HEK293 (cell line): ENCODE data around the gene SNAPIN.
A peak's percentile ranks its signal among the peaks of the same experiment; 100 is the strongest.

Experiments
- HIC1 ChIP-seq: fragments of 450-650 bp; formaldehyde crosslinking; IDR thresholded peaks from 2 replicates; pipeline ENCODE4 v1.5.1; 2016; ENCODE audit warnings: missing biosample characterization, missing genetic modification characterization
- IKZF3 ChIP-seq: fragments of 450-650 bp; IDR thresholded peaks from 2 replicates; pipeline ENCODE4 v1.5.0; 2018; ENCODE audit warnings: missing biosample characterization, mild to moderate bottlenecking, missing genetic modification characterization, moderate library complexity
- KLF16 ChIP-seq: fragments of 450-650 bp; formaldehyde crosslinking; IDR thresholded peaks from 2 replicates; pipeline ENCODE4 v1.5.1; 2017; ENCODE audit warnings: missing biosample characterization, missing genetic modification characterization
- KLF7 ChIP-seq: fragments of 450-650 bp; formaldehyde crosslinking; IDR thresholded peaks from 2 replicates; pipeline ENCODE4 v1.5.1; 2016; ENCODE audit warnings: missing biosample characterization, missing genetic modification characterization, borderline replicate concordance
- KLF9 ChIP-seq: fragments of 450-650 bp; formaldehyde crosslinking; IDR thresholded peaks from 2 replicates; pipeline ENCODE4 v1.5.1; 2016; ENCODE audit warnings: missing biosample characterization, missing genetic modification characterization, low read depth
- PRDM1 ChIP-seq: fragments of 450-650 bp; formaldehyde crosslinking; IDR thresholded peaks from 2 replicates; pipeline ENCODE4; 2016; ENCODE audit warnings: missing biosample characterization, missing genetic modification characterization
- PRDM6 ChIP-seq: fragments of 450-650 bp; formaldehyde crosslinking; IDR thresholded peaks from 2 replicates; pipeline ENCODE4 v1.5.1; 2017; ENCODE audit warnings: missing biosample characterization, missing genetic modification characterization
- RBAK ChIP-seq: fragments of 450-650 bp; formaldehyde crosslinking; IDR thresholded peaks from 2 replicates; pipeline ENCODE4 v1.5.1; 2016; ENCODE audit warnings: missing biosample characterization, missing genetic modification characterization
- SCRT1 ChIP-seq: fragments of 450-650 bp; formaldehyde crosslinking; IDR thresholded peaks from 2 replicates; pipeline ENCODE4 v1.5.1; 2016; ENCODE audit warnings: missing biosample characterization, missing genetic modification characterization, borderline replicate concordance
- WT1 ChIP-seq: fragments of 450-650 bp; formaldehyde crosslinking; IDR thresholded peaks from 2 replicates; pipeline ENCODE4 v1.5.1; 2016; ENCODE audit warnings: missing biosample characterization, missing genetic modification characterization
- ZBTB26 ChIP-seq: fragments of 450-650 bp; formaldehyde crosslinking; optimal IDR thresholded peaks from 2 replicates; pipeline ENCODE3; 2016; ENCODE audit warnings: missing biosample characterization, mild to moderate bottlenecking, missing genetic modification characterization
- ZBTB48 ChIP-seq: fragments of 450-650 bp; formaldehyde crosslinking; IDR thresholded peaks from 2 replicates; pipeline ENCODE4 v1.5.1; 2016; ENCODE audit warnings: missing biosample characterization, missing genetic modification characterization
- ZFP3 ChIP-seq: fragments of 450-650 bp; formaldehyde crosslinking; IDR thresholded peaks from 2 replicates; pipeline ENCODE4 v1.5.1; 2016; ENCODE audit warnings: low read depth, missing biosample characterization, missing genetic modification characterization
- ZFP69B ChIP-seq: fragments of 450-650 bp; formaldehyde crosslinking; IDR thresholded peaks from 2 replicates; pipeline ENCODE4 v1.5.1; 2016; ENCODE audit warnings: missing biosample characterization, missing genetic modification characterization
- ZNF114 ChIP-seq: fragments of 450-650 bp; formaldehyde crosslinking; IDR thresholded peaks from 2 replicates; pipeline ENCODE4 v1.5.0; 2017; ENCODE audit warnings: missing biosample characterization, missing genetic modification characterization
- ZNF138 ChIP-seq: fragments of 450-650 bp; formaldehyde crosslinking; IDR thresholded peaks from 2 replicates; pipeline ENCODE4 v1.5.1; 2016; ENCODE audit warnings: missing biosample characterization, missing genetic modification characterization, borderline replicate concordance
- ZNF146 ChIP-seq: fragments of 450-650 bp; formaldehyde crosslinking; IDR thresholded peaks from 2 replicates; pipeline ENCODE4 v1.5.1; 2016; ENCODE audit warnings: missing biosample characterization, missing genetic modification characterization
- ZNF169 ChIP-seq: fragments of 450-650 bp; formaldehyde crosslinking; IDR thresholded peaks from 2 replicates; pipeline ENCODE4 v1.5.1; 2016; ENCODE audit warnings: missing biosample characterization, missing genetic modification characterization
- ZNF184 ChIP-seq: fragments of 450-650 bp; IDR thresholded peaks from 2 replicates; pipeline ENCODE4 v1.5.1; 2018; ENCODE audit warnings: missing biosample characterization, mild to moderate bottlenecking, missing genetic modification characterization
- ZNF274 ChIP-seq, 2 experiments: fragments of 200-500 bp in 1 of 2; fragments of 450-650 bp in 1 of 2; sonication (Bioruptor generic) in 1 of 2; formaldehyde crosslinking in 1 of 2; IDR thresholded peaks; 2 replicates each; pipeline versions ENCODE4 v1.5.1 to v1.6.1; 2014 to 2016; ENCODE audit warnings: borderline replicate concordance in 1 of 2, inconsistent platforms in 1 of 2, low read length in 1 of 2, missing biosample characterization in 1 of 2, missing genetic modification characterization in 1 of 2
- ZNF394 ChIP-seq: fragments of 450-650 bp; formaldehyde crosslinking; IDR thresholded peaks from 2 replicates; pipeline ENCODE4 v1.5.1; 2016; ENCODE audit warnings: missing biosample characterization, missing genetic modification characterization, mild to moderate bottlenecking, moderate library complexity, borderline replicate concordance
- ZNF426 ChIP-seq: fragments of 450-650 bp; formaldehyde crosslinking; IDR thresholded peaks from 2 replicates; pipeline ENCODE4 v1.5.1; 2017; ENCODE audit warnings: missing biosample characterization, missing genetic modification characterization, mild to moderate bottlenecking, inconsistent platforms, moderate library complexity
- ZNF433 ChIP-seq: fragments of 450-650 bp; formaldehyde crosslinking; IDR thresholded peaks from 2 replicates; pipeline ENCODE4 v1.5.1; 2016; ENCODE audit warnings: missing biosample characterization, missing genetic modification characterization, low read depth
- ZNF449 ChIP-seq: fragments of 450-650 bp; formaldehyde crosslinking; IDR thresholded peaks from 2 replicates; pipeline ENCODE4 v1.5.1; 2017; ENCODE audit warnings: missing biosample characterization, mild to moderate bottlenecking, missing genetic modification characterization, moderate library complexity
- ZNF488 ChIP-seq: fragments of 450-650 bp; formaldehyde crosslinking; IDR thresholded peaks from 2 replicates; pipeline ENCODE4 v1.5.1; 2016; ENCODE audit warnings: missing biosample characterization, missing genetic modification characterization
- ZNF510 ChIP-seq: fragments of 450-650 bp; formaldehyde crosslinking; IDR thresholded peaks from 2 replicates; pipeline ENCODE4 v1.5.1; 2018; ENCODE audit warnings: mild to moderate bottlenecking, missing genetic modification characterization, missing biosample characterization; ENCODE audit not compliant: insufficient replicate concordance
- ZNF548 ChIP-seq: fragments of 450-650 bp; formaldehyde crosslinking; IDR thresholded peaks from 2 replicates; pipeline ENCODE4 v1.5.1; 2016; ENCODE audit warnings: missing biosample characterization, missing genetic modification characterization
- ZNF585B ChIP-seq: fragments of 450-650 bp; formaldehyde crosslinking; IDR thresholded peaks from 2 replicates; pipeline ENCODE4 v1.5.1; 2016; ENCODE audit warnings: missing biosample characterization, missing genetic modification characterization
- ZNF701 ChIP-seq: fragments of 450-650 bp; formaldehyde crosslinking; IDR thresholded peaks from 2 replicates; pipeline ENCODE4 v1.5.1; 2016; ENCODE audit warnings: missing biosample characterization, missing genetic modification characterization
- ZNF776 ChIP-seq: fragments of 450-650 bp; formaldehyde crosslinking; IDR thresholded peaks from 2 replicates; pipeline ENCODE4 v1.5.0; 2017; ENCODE audit warnings: missing biosample characterization, missing genetic modification characterization, borderline replicate concordance

SNAPIN gene

GRCh38 chr1:153626904-153627714 lies 31.4 kb upstream of the SNAPIN start, which contains the start of gene S100A13 (continued):
- TF ChIP-seq ZNF114 (tag by site-specific recombination) (no peak), IKZF3 (tag by site-specific recombination) (peak; percentile 83), ZNF274 (IDR thresholded peaks at IDR 0.05; ENCODE audit: low read length) (no peak), ZNF274 (tag by site-specific recombination; IDR thresholded peaks at IDR 0.05; ENCODE audit: borderline replicate concordance) (no peak), ZNF433 (tag by site-specific recombination) (no peak), KLF16 (tag by site-specific recombination) (peak; percentile 22; the same call in 1 of the 2 replicates), ZNF138 (no peak), ZNF548 (tag by site-specific recombination) (no peak), ZNF776 (tag by site-specific recombination) (no peak), RBAK (tag by site-specific recombination) (no peak), ZNF510 (no peak), SCRT1 (tag by site-specific recombination) (no peak), ZNF488 (tag by site-specific recombination) (no peak), ZNF146 (tag by site-specific recombination) (no peak), ZNF426 (no peak), ZNF394 (tag by site-specific recombination) (peak; percentile 69; the same call in 1 of the 2 replicates), KLF7 (tag by site-specific recombination) (peak; percentile 30; the same call in 1 of the 2 replicates), ZFP3 (tag by site-specific recombination) (no peak), ZNF449 (0 out of 2 replicates have a peak, but pooled peaks have one; percentile 8), KLF9 (tag by site-specific recombination) (no peak), ZBTB48 (peak; percentile 60; the same call in 1 of the 2 replicates), PRDM6 (tag by site-specific recombination) (no peak), ZBTB26 (tag by site-specific recombination) (peak; percentile 26), ZNF701 (no peak), WT1 (tag by site-specific recombination) (peak; percentile 16; the same call in 1 of the 2 replicates), ZFP69B (tag by site-specific recombination) (no peak), ZNF184 (tag by site-specific recombination) (no peak), ZNF585B (tag by site-specific recombination) (no peak), HIC1 (tag by site-specific recombination) (peak; percentile 55), ZNF169 (tag by site-specific recombination) (no peak), PRDM1 (no peak; the same call in 1 of the 2 replicates)
